ENCODE data around the gene LY6G6D.
"Not testable (repeated sequence)": the region's sequence is repeated elsewhere in the genome, so short reads cannot be mapped to it uniquely, and the experiment has no call there.

Gene LY6G6D

DNA sequence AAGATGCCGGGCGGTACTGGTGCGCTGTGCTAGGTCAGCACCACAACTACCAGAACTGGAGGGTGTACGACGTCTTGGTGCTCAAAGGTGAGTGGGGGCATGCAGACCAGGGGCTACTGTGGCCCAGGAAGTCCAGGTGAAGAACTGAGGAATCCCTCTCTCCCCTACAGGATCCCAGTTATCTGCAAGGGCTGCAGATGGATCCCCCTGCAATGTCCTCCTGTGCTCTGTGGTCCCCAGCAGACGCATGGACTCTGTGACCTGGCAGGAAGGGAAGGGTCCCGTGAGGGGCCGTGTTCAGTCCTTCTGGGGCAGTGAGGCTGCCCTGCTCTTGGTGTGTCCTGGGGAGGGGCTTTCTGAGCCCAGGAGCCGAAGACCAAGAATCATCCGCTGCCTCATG is 7.4 kb upstream of the LY6G6D start:
- H3K27ac ChIP-seq (ENCODE audit: low read depth, low read length, poor library complexity, severe bottlenecking), result no peak overlapping the region
- H3K4me2 ChIP-seq (ENCODE audit: low read length), result no peak overlapping the region
- H3K4me1 ChIP-seq (ENCODE audit: insufficient read depth, low read length, severe bottlenecking), result peaks cover 6% of the 10 kb centered on the region
- H3K27me3 ChIP-seq (ENCODE audit: insufficient read depth, low read length), result 0 out of 2 replicates have a peak, but pooled peaks cover 9% of the 10 kb centered on the region
- H3K9me3 ChIP-seq (ENCODE audit: low read length), result no peaks in the 10 kb centered on the region
- TF ChIP-seq, protein P1, sequence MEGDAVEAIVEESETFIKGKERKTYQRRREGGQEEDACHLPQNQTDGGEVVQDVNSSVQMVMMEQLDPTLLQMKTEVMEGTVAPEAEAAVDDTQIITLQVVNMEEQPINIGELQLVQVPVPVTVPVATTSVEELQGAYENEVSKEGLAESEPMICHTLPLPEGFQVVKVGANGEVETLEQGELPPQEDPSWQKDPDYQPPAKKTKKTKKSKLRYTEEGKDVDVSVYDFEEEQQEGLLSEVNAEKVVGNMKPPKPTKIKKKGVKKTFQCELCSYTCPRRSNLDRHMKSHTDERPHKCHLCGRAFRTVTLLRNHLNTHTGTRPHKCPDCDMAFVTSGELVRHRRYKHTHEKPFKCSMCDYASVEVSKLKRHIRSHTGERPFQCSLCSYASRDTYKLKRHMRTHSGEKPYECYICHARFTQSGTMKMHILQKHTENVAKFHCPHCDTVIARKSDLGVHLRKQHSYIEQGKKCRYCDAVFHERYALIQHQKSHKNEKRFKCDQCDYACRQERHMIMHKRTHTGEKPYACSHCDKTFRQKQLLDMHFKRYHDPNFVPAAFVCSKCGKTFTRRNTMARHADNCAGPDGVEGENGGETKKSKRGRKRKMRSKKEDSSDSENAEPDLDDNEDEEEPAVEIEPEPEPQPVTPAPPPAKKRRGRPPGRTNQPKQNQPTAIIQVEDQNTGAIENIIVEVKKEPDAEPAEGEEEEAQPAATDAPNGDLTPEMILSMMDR (IDR thresholded peaks at IDR 0.05; ENCODE audit: low read length), result no peak
- TF ChIP-seq EZH2 (IDR thresholded peaks at IDR 0.05; ENCODE audit: borderline replicate concordance, low read length), result no peak
- no peaks in the 10 kb centered on the region for H3F3A ChIP-seq (ENCODE audit: insufficient read depth, low read length)
- no peaks in the 10 kb centered on the region for H3K36me3 ChIP-seq (ENCODE audit: insufficient read depth, low read length)
- H3K4me3 ChIP-seq (ENCODE audit: low read depth, low read length, poor library complexity, severe bottlenecking), result no peak overlapping the region
- no peaks in the 10 kb centered on the region for H3K79me2 ChIP-seq (ENCODE audit: insufficient read depth, low read length)
- H4K20me1 ChIP-seq (ENCODE audit: insufficient read depth, low read length), result no peaks in the 10 kb centered on the region
- H3K9ac ChIP-seq (ENCODE audit: low read length), result no peak overlapping the region
- H3K9me2 ChIP-seq (ENCODE audit: low read depth, low read length), result no peaks in the 10 kb centered on the region
- no peak overlapping the region for H2AFZ ChIP-seq (ENCODE audit: low read length)

DNA sequence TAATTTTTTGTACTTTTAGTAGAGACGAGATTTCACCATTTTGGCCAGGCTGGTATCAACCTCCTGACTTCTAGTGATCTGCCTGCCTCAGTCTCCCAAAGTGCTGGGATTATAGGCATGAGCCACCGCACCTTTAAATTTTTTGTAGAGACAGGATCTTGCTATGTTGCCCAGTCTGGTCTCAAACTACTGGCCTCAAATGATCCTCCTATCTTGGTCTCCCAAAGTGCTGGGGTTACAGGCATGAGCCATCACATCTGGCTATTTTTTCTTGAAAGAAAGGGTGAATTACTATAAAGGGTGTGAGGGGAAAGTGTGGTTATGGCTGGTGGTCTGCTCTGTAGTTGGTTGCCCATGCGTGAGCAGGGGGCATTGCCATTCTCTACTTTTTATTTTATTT is 6.9 kb upstream of the LY6G6D start:
- no peaks in the 10 kb centered on the region for H4K20me1 ChIP-seq (ENCODE audit: insufficient read depth, low read length)
- H3F3A ChIP-seq (ENCODE audit: insufficient read depth, low read length), result no peaks in the 10 kb centered on the region
- no peak overlapping the region for H3K4me3 ChIP-seq (ENCODE audit: low read depth, low read length, poor library complexity, severe bottlenecking)
- H3K4me1 ChIP-seq (ENCODE audit: insufficient read depth, low read length, severe bottlenecking), result peaks cover 6% of the 10 kb centered on the region
- TF ChIP-seq, protein P1 (IDR thresholded peaks at IDR 0.05; ENCODE audit: low read length), result no peak
- TF ChIP-seq EZH2 (IDR thresholded peaks at IDR 0.05; ENCODE audit: borderline replicate concordance, low read length), result no peak
- H3K27ac ChIP-seq (ENCODE audit: low read depth, low read length, poor library complexity, severe bottlenecking), result no peak overlapping the region
- no peaks in the 10 kb centered on the region for H3K36me3 ChIP-seq (ENCODE audit: insufficient read depth, low read length)
- H3K4me2 ChIP-seq (ENCODE audit: low read length), result no peak overlapping the region
- H3K9me3 ChIP-seq (ENCODE audit: low read length), result no peaks in the 10 kb centered on the region
- 0 out of 2 replicates have a peak, but pooled peaks cover 10% of the 10 kb centered on the region for H3K27me3 ChIP-seq (ENCODE audit: insufficient read depth, low read length)
- no peaks in the 10 kb centered on the region for H3K9me2 ChIP-seq (ENCODE audit: low read depth, low read length)
- no peaks in the 10 kb centered on the region for H3K79me2 ChIP-seq (ENCODE audit: insufficient read depth, low read length)
- no peak overlapping the region for H3K9ac ChIP-seq (ENCODE audit: low read length)
- H2AFZ ChIP-seq (ENCODE audit: low read length), result no peak overlapping the region

DNA sequence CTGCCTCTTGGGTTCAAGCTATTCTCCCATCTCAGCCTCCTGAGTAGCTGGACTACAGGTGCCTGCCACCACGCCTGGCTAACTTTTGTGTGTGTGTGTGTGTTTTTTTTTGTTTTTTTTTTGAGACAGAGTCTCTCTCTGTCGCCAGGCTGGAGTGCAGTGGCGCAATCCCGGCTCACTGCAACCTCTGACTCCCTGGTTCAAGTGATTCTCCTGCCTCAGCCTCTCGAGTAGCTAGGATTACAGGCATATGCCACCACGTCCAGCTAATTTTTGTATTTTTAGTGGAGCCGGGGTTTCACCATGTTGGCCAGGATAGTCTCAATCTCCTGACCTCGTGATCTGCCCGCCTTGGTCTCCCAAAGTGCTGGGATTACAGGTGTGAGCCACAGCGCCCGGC is 6.0 kb upstream of the LY6G6D start:
- H3K27me3 ChIP-seq (ENCODE audit: insufficient read depth, low read length); H3K9me3 ChIP-seq (ENCODE audit: low read length); H3F3A ChIP-seq (ENCODE audit: insufficient read depth, low read length); H4K20me1 ChIP-seq (ENCODE audit: insufficient read depth, low read length); H3K4me1 ChIP-seq (ENCODE audit: insufficient read depth, low read length, severe bottlenecking); H3K79me2 ChIP-seq (ENCODE audit: insufficient read depth, low read length); H2AFZ ChIP-seq (ENCODE audit: low read length); H3K9me2 ChIP-seq (ENCODE audit: low read depth, low read length); H3K36me3 ChIP-seq (ENCODE audit: insufficient read depth, low read length); H3K9ac ChIP-seq (ENCODE audit: low read length); H3K4me3 ChIP-seq (ENCODE audit: low read depth, low read length, poor library complexity, severe bottlenecking); H3K4me2 ChIP-seq (ENCODE audit: low read length); H3K27ac ChIP-seq (ENCODE audit: low read depth, low read length, poor library complexity, severe bottlenecking): not testable (repeated sequence)

DNA sequence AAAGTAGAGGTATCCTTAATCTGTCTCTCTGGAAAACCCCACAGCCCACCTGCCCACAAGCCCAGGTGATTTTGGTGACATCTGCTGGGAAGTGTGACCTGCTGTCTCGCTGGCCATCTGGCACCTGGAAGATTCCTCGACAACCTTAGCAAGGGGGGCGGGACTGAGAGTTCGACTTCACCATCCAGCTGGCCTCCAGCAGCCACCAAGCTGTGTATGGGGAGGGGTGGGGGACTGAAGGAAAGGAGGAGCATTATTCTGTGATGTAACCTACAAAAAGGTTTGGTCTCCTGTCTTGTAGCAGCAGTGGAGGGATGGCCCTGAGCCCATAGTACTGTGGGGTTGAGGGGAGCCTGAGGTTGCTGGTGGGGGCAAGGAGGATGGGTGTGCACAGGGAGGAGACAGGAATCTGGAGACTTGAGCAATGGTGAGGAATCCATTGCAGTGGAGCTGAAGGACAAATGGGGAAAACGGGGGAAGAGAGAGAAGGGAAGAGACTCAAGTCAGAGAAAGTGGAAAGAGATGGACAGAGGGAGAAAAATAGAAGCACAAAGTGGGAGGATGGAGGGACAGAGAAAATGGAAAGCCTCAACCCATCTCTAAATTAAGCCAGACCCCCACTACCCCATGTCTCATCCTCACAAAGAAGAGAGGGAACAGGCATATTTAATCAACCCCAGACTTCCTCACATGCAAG is 4.5 kb upstream of the LY6G6D start:
- no peaks in the 10 kb centered on the region for H4K20me1 ChIP-seq (ENCODE audit: insufficient read depth, low read length)
- no peaks in the 10 kb centered on the region for H3K9me3 ChIP-seq (ENCODE audit: low read length)
- H3K9ac ChIP-seq (ENCODE audit: low read length), result no peak overlapping the region
- H3K27ac ChIP-seq (ENCODE audit: low read depth, low read length, poor library complexity, severe bottlenecking), result no peak overlapping the region
- H3K4me1 ChIP-seq (ENCODE audit: insufficient read depth, low read length, severe bottlenecking), result no peaks in the 10 kb centered on the region
- H3K27me3 ChIP-seq (ENCODE audit: insufficient read depth, low read length), result peaks cover 10% of the 10 kb centered on the region; the same call in 1 of the 2 replicates
- no peak overlapping the region for H3K4me2 ChIP-seq (ENCODE audit: low read length)
- no peak overlapping the region for H3K4me3 ChIP-seq (ENCODE audit: low read depth, low read length, poor library complexity, severe bottlenecking)
- no peaks in the 10 kb centered on the region for H3K36me3 ChIP-seq (ENCODE audit: insufficient read depth, low read length)
- H3F3A ChIP-seq (ENCODE audit: insufficient read depth, low read length), result no peaks in the 10 kb centered on the region
- no peak for TF ChIP-seq EZH2 (IDR thresholded peaks at IDR 0.05; ENCODE audit: borderline replicate concordance, low read length)
- TF ChIP-seq, protein P1 (IDR thresholded peaks at IDR 0.05; ENCODE audit: low read length), result no peak
- H3K79me2 ChIP-seq (ENCODE audit: insufficient read depth, low read length), result no peaks in the 10 kb centered on the region
- H2AFZ ChIP-seq (ENCODE audit: low read length), result no peak overlapping the region
- no peaks in the 10 kb centered on the region for H3K9me2 ChIP-seq (ENCODE audit: low read depth, low read length)

Measured in OCI-LY1 (cell line).